ENCODE results near the gene TEX261.

GRCh38 chr2:71001981-71002570 is 7.4 kb upstream of the TEX261 start:
- no peak for TF ChIP-seq CTCF (IDR thresholded peaks at IDR 0.05 in 4 of 5, conservative IDR thresholded peaks at IDR 0.05 in 1 of 5)
- no peak for TF ChIP-seq POLR2A (IDR thresholded peaks at IDR 0.05)
